ENCODE measurements around the gene FAAP100.
"Not testable (repeated sequence)": the region's sequence is repeated elsewhere in the genome, so short reads cannot be mapped to it uniquely, and the experiment has no call there.

Gene FAAP100, protein sequence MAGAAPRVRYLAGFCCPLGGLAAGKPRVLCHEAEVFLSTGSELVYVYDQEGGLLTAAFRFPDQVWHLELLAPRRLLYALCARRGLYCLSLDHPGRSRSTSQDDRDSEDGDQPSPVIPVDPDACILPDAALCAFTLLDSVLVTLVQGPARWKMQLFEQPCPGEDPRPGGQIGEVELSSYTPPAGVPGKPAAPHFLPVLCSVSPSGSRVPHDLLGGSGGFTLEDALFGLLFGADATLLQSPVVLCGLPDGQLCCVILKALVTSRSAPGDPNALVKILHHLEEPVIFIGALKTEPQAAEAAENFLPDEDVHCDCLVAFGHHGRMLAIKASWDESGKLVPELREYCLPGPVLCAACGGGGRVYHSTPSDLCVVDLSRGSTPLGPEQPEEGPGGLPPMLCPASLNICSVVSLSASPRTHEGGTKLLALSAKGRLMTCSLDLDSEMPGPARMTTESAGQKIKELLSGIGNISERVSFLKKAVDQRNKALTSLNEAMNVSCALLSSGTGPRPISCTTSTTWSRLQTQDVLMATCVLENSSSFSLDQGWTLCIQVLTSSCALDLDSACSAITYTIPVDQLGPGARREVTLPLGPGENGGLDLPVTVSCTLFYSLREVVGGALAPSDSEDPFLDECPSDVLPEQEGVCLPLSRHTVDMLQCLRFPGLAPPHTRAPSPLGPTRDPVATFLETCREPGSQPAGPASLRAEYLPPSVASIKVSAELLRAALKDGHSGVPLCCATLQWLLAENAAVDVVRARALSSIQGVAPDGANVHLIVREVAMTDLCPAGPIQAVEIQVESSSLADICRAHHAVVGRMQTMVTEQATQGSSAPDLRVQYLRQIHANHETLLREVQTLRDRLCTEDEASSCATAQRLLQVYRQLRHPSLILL

DNA sequence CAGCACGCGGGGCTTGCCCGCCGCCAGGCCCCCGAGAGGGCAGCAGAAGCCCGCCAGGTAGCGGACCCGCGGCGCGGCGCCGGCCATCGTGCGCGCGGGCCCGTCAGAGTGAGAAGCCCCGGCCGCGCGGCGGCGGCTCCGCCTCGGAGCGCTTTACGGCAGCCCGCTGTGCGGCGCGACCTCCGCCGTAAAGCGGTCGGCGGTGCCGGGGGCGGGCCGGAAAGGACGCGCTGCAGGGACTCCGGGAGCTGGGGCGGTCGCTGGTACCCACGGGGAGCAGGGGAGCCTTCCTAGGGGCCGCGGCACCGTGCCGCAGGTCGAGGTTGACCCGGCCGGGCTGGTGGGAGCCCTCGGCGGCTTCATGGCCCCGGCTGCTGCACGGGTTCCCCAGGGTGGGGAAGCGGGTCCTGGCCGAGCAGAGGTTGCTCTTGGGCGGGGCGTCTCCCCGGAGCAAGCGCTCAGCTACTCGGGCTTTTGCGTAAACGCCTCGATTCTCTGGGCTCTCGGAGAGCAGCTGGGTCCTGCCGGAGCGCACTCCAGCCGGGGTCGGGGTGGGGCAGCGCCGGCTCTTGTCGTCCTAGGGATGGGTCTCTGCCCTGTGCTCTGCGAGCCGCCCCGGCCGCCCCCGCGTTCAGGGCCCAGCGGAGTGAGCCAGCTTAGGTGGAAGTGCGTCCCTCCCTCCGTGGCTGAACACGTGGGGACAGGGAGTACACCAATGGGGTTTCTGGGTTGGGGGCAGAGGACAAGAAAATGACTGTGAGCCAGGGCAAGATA, at the start of gene FAAP100:
FAAP100 (minus strand) TSS at position 110 of the 774 bp plus-strand sequence; CDS start at position 87, 23 bp downstream.
- DNase-seq: peak; percentile 48

DNA sequence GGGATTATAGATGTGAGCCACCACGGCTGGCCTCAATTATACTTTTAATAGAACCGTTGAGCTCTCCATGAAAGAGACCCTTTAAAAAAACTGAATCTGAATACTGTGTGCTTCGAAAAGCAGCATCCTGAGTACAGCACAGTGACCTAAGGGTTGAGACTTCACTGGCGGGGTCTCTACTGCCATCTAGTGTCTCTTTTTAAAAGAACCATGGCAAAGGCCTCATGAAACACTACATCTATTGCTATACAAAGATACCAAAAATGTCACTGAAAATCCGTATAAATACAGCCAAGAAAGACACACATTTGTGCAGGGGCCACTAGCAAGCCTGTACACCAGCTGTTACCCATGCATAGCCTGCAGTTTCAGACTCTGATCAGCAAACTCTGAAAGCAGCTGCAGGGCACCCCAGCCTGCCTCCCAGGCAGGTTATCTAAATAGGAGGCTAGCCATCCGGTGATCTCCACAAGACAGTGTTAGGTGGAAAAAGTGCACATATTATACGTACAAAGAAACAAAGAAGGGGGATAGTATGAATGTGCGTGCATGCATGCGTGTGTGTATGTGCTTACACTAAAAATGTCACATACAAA, 49.5 kb upstream of the FAAP100 start:
- DNase-seq: peak; percentile 39

DNA sequence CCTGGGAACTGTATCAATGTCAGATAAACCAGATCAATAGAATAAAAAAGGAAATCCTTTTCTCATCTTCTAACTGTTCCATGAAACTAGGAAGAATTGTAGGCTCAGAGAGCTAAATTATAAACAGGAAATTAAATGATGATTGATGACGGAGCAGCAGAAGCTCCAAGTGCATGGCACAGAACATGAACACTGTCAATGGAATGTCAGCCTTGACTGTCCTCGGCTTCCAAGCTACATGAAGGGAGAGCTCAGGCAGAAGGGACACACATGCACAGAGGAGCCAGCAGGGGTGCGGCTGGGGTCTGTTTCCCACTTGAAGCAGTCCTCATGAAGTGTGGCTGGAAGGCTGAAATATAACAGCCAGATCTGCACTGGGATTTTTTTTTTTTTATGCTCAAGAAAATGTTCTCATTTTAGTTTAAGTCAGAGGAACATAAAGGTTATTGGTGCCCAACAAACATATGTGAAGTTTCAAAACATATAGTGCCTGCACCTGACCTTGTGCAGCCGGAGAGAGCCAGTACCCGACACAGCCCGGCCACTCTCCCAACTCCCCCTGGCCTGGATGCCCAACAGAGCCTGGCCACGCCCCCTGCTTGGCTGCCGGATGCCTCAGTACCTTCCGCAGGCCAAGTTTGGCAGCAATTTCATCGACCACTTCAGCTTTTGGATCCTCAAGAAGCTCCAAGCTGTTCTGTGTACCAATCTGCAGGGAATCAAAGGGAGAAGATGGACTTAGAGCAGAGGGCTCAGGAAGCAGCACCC, 47.8 kb upstream of the FAAP100 start:
- DNase-seq: no peak

DNA sequence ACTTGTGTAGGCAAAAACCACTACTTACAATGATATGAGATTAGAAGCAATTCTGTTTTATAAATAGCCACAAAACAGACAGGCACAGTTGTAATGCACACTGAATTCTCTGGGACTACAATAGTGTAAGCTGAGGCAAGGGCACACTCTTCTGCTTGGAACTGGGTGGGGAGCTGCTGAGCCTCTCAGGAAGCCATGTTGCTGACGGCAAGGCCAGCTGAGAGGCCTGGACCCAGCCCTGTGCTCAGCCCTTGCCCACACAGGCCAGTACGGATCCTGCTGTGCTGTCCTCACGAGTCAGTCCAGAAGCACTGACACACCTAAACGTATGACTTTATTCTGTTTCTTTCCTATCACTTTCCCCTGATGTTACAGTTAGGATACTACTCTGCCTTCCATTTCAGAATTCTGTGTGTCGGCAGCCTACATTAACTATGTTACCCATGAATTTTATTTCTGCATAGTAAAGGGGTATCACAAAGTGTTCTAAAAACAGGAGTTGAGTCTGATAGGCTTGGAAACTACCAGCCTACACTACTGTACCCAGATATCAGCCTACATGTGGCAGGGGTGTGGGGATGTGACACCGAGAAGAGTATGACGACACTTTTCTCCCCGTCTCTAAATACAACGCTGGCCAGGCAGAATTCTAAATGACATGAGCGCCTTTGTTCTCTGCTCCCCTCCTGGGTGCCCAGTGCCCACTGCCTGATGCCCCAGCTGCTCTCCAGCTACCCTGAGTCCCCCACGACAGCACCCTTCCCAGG, 41.1 kb upstream of the FAAP100 start:
- no peak for DNase-seq

DNA sequence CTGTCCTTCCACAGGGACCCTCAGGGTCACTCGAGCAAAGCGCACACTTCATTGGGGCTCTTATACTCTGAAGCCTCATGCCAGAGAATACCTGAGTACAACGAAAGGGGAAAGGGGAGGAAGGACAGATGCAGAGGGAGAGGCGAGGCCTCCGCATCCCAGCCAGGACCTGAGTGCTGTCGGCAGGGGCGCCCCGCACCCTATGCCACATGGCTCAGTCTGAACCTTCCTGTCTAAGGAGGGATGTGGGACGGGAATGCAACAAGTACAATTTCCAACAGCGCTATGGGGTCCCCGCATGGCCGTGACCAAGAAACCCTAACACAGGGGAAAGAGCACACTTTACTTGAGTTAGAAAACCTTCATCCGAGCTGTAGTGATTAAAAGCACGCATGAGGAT, 39.8 kb upstream of the FAAP100 start:
- DNase-seq: no peak

DNA sequence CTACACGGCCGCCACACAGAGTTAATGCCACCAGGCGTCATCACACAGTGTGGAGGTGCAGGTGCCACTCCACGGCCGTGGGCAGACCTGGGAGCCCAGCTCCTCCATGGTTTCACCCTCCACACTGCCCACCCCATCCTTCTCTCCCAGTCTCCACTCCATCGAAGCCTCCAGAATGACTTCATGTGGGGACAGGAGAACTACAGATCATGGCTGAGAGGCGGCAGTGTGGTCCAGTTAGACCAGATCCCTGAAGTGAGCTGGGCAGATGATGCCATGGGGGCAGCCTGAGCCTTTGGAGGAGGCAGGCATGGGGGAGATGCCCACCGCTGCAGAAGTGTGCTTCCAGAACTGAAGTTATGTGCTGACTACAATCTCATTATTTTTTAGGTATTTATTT, 38.0 kb upstream of the FAAP100 start:
- no peak for DNase-seq

DNA sequence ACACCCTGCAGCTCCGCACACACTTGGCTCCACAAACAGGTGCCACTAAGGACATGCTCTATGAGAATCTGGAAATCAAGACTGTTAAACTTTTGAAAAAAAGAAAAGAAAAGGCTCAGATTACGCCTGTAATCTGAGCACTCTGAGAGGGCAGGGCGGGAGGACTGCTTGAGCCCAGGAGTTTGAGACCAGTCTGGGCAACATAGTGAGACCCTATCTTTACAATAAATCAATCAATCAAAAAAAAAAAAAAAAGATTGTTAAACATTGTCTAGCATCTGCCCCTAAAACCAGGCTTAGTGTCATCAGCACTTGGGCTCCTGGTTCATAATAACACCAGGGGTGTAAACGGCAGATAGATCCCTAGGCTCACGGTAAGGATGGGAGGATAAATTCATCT, 37.5 kb upstream of the FAAP100 start:
- no peak for DNase-seq

DNA sequence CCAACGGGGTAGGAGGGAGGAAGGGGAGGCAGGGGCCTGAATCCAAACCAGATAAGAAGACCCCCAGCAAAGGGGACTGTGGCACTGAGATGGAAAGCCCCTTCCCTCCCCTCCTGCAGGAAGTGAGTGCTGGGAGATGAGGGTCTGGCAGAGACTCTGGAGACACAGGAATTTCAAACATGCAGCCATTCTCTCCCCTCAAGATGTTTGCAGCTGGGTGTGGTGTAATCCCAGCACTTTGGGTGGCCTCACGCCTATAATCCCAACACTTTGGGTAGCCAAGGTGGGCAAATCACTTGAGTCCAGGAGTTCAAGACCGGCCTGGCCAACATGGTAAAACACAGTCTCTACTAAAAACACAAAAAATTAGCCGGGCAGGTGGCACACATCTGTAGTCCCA, 33.9 kb upstream of the FAAP100 start:
- DNase-seq: no peak

DNA sequence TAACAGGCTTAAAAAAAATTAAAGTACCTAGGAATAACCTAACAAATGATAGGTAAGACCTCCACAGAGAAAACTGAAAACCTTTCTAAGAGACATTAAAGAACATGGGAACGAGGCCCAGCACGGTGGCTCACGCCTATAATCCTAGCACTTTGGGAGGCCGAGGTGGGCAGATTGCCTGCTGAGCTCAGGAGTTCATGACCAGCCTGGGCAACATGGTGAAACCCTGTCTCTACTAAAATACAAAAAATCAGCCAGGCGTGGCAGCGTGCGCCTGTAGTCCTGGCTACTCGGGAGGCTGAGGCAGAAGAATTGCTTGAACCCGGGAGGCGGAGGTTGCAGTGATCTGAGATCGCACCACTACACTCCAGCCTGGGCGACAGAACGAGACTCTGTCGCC, 32.6 kb upstream of the FAAP100 start:
- DNase-seq: not testable (repeated sequence)

DNA sequence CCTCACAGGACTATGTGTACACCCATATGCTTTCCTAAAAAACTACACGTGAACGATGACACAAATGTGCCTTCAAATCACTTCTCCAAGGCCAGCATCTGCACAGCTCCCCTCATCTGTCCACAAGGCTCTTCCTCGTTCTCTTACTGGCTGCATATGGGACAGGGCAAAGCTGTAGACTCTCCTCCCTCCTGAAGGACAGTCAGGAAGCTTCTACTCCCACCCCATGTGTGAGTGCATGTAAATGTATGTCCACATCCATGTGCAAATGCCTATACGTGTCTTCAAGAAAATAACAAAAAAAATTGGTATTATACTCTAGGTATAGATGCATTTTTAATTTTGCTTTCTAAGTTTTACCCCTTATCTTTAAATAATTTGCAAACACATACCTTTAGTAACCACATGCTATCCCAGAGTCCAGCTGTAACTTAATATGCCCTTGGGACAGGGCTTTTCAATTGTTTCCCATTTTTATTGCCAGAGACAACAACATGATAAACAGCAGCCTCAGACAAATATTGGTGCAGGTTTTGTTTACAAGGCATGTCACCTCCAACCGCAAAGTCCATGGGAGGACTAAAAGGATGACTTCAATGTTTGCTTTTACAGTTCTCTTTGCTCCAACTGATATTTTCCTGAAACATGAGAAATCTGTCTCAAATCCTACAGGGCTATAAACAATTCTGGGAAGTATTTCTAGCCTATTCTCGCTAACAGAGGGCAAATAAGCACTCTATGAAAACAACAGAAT, 31.6 kb upstream of the FAAP100 start:
- no peak for DNase-seq

DNA sequence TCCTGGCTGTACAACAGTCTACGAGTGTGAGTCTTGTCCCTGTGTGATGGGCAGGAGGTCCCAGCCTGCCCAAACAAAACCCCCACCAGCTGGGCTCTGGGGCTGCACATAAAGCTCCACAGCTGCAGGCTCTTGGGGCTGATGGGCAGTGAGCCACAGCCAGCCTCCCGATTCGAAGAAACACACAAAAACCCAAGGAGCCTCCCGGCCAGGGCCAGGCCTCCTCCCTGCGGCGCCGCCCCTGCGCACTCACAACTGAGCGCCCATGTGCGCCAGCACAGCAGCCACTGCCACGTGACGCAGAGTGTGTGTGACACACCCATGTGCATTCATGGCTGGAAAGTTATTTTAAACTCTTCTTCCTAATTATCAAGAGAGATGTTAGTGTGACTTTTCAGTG, 30.6 kb upstream of the FAAP100 start:
- no peak for DNase-seq

DNA sequence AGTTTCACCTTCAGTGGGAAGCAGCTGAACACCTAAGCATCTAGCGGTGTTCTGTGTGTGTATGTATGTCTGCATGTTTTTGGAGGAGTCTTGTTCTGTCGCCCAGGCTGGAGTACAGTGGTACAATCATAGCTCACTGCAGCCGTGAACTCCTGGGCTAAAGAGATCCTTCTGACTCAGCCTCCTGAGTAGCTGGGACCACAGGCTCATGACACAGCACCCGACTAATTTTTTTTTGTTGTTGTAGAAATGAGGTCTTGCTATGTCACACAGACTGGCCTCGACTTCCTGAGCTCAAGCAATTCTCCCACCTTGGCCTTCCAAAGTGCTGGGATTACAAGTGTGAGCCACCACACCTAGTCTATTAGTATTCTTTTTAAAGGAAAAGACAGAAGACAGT, 30.2 kb upstream of the FAAP100 start:
- no peak for DNase-seq

DNA sequence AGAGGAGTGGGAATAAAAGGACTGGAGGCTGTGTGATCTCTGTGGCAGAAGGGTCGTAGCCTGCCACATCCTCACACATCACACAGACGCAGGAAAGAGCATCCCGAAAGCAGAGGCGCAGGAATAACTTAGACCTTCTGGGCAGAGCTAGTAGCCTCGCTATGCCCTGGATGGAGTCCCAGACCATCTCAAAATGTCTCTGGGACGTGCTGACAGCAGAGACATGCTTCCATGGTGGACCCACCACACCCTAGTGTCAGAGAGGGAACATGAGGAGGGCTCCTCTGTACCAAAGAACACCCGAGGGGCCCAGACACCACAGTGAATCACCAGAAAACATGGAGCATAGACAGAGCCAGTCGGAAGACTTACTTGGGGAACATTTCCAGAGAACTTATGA, 29.6 kb upstream of the FAAP100 start:
- DNase-seq: no peak

DNA sequence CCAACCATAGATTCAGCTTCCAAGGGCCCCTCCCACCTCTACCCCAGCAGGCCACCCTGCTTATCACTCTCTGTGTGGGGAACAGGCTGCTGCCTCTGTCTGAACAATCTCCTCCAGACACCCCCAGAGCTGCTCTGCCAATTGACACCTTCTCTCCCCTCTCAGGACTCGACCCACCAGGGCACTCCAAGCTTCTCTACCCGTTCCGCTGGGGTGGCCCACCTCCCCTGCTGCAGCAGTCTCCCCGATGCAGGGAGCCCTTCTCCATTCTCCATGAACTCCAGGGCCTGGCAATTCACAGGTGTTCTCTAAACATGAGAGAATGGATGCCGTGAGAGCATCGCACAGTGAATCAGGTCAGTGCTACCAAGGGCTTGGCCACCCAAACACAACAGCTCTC, 28.3 kb upstream of the FAAP100 start:
- DNase-seq: no peak

DNA sequence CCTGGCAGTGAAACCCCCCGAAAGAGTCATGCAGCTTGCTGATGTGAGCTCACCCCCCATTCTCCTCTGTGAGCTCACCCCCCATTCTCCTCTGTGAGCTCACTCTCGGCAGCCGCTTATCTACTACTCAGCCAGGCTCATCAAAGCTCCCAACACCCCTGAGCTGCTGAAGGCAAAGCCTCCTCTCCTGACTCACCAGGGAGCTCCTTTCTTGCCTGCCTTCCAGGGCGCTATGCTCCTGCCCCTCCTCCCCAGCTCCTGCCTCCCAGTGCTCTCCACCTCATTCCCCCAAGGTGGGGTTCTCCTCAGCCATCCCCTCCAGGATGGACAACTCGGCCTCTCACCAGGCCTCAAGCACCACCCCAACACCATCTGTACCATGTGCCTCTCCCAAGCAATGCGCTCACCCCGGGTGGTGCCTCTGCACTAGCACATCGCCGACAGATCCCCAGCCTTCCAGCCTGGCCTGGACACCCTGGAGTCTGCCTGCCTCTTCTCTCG, 27.7 kb upstream of the FAAP100 start:
- no peak for DNase-seq

DNA sequence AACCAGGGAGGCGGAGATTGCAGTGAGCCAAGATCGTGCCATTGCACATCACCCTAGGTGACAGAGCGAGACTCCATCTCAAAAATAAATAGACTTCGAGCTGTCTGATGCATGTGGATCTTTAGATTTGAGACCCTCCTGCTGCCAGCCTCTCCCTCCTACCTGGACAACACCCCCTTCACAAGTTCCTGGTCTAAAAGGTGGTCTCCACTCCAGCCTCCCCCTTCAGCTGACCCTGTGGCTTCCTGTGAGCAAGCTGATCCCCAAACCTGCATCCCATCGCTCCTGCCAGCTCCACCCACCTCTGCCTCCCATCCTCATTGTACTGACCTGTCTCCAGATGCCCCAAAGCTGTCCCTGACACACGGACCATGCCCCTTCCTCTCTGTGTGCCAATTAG, 27.1 kb upstream of the FAAP100 start:
- DNase-seq: no peak

DNA sequence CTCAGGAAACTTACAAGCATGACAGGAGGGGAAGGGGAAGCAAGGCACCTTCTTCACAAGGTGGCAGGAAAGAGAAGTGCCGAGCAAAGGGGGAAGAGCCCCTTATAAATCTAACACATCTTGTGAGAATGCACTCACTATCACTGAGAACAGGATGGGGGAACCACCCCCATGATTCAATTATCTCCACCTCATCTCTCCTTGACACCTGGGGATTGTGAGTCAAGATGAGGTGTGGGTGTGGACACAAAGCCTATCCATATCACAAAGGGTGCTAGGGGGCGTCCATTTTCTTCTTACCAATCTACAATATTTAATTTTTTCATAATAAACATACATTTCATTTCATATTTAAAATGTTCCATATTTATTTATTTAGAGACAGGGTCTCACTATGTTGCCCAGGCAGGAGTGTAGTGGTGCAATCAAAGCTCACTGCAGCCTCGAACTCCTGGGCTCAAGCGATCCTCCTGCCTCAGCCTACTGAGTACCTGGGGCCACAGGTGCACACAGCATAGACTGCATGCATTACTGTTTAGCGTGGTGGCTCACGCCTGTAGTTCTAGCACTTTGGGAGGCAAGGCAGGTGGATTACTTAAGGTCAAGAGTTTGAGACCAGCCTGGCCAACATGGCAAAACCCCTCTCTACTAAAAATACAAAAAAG, 26.5 kb upstream of the FAAP100 start:
- no peak for DNase-seq

DNA sequence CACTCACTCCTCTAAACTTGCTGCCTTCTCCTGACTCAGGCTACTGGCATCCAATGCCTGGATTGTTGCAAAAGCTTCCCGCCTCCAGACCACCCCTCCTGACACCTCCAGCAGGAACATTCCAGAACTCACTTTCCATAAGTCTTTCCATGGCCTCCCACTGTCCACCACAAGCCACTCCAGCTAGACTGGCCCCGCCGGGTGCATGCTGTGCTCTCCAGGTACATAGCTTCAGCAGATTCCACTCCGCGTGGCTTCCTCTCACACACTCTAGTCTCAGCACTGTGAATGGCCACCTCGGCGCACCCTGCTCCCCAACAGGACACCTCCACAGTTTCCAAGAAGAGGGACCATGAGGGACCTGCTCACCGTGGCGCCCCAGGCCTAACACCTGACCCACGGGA, 25.9 kb upstream of the FAAP100 start:
- no peak for DNase-seq

DNA sequence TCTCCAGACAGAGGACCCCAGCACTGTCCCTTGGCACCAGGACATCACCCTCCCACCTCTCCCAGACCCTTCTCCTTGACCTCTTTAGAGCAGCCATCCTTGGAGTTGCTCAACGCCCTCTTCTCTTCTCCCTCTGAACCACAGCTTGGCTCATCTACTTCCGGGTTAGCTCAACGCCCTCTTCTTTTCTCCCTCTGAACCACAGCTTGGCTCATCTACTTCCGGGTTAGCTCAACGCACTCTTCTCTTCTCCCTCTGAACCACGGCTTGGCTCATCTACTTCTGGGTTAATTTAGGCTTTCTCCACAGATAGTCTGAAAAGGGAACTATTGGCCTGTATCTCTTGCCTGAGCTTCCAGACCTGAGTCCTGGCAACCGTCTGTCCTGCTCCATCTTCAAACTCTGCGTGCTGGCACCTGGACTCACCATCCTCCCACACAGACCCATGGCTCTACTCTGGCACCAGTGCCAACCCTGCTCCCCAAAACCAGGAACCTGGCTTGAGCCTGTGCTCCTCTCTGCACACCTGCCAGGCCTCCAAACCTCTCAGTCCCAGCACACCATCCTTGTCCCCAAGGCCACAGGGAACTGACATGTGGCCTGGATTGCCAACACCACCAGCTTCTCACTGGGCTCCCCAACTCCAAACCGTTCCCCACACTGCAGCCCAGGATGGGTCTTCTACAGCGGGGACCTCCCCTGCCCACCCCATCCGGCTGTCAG, 25.3 kb upstream of the FAAP100 start:
- no peak for DNase-seq
